ENCODE measurements around the gene XRCC3.

XRCC3 gene

DNA sequence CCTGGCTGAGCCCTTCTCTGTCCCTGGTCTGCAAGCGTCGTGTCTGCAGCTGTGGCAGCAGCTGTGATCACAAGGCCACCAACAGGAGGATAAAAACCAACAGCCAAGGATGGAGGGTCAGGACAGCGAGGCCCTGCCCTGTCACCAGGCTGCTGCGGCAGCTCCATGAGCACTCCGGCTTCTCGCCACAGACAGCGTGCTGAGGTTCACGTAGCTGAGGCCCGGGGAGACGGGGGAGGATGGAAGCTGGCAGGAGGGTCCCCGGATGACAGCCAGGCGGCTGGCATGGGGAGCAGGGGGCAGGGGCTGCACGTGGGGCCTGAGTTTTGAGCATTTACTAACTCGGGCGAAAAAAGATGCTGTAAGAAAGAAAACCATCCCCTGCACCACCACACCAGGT lies 5.4 kb downstream of the XRCC3 start:
- Histone ChIP-seq H3K9ac (ENCODE audit: insufficient read length) (no peak overlapping the region), H3K36me3 (ENCODE audit: insufficient read depth, low read length) (peaks cover 45% of the 10 kb centered on the region), H3K9me3 (ENCODE audit: low read depth, low read length) (no peaks in the 10 kb centered on the region), H3K27ac (no peak overlapping the region), H3K4me3 (no peak overlapping the region)
- no peak for TF ChIP-seq EZH2 (IDR thresholded peaks at IDR 0.05)
- TF ChIP-seq FOXP2 (optimal IDR thresholded peaks at IDR 0.05; ENCODE audit: control extremely low read depth, extremely low read length, insufficient read depth): no peak
- TF ChIP-seq POLR2AphosphoS5 (IDR thresholded peaks at IDR 0.05; ENCODE audit: borderline replicate concordance, low read depth, low read length): no peak
- no peak for DNase-seq (ENCODE audit: low read depth, low spot score)

- Histone ChIP-seq H3K9ac (ENCODE audit: insufficient read length) (no peak overlapping the region), H3K36me3 (ENCODE audit: insufficient read depth, low read length) (peaks cover 51% of the 10 kb centered on the region), H3K9me3 (ENCODE audit: low read depth, low read length) (no peaks in the 10 kb centered on the region)
These were observed 6.5 kb downstream of the XRCC3 start for GRCh38 chr14:103708750-103709187.

GRCh38 chr14:103707329-103708263 lies 7.7 kb downstream of the XRCC3 start:
- H3K4me3 ChIP-seq: no peak overlapping the region
- peaks cover 52% of the 10 kb centered on the region for H3K36me3 ChIP-seq (ENCODE audit: insufficient read depth, low read length)
- peak; percentile 7; the same call in 1 of the 2 replicates for TF ChIP-seq POLR2AphosphoS5 (IDR thresholded peaks at IDR 0.05; ENCODE audit: borderline replicate concordance, low read depth, low read length)
- TF ChIP-seq EZH2 (IDR thresholded peaks at IDR 0.05): no peak
- no peak for TF ChIP-seq FOXP2 (optimal IDR thresholded peaks at IDR 0.05; ENCODE audit: control extremely low read depth, extremely low read length, insufficient read depth)
- DNase-seq (ENCODE audit: low read depth, low spot score): no peak
- H3K27ac ChIP-seq: peak overlapping the region; percentile 60; the same call in 1 of the 2 replicates
- no peaks in the 10 kb centered on the region for H3K9me3 ChIP-seq (ENCODE audit: low read depth, low read length)
- no peak overlapping the region for H3K9ac ChIP-seq (ENCODE audit: insufficient read length)

More at GRCh38 chr14:103708750-103709187, 6.5 kb downstream of the XRCC3 start:
- DNase-seq (ENCODE audit: low read depth, low spot score): no peak
- Histone ChIP-seq H3K27ac (no peak overlapping the region), H3K4me3 (no peak overlapping the region)
- no peak for TF ChIP-seq POLR2AphosphoS5 (IDR thresholded peaks at IDR 0.05; ENCODE audit: borderline replicate concordance, low read depth, low read length)
- TF ChIP-seq EZH2 (IDR thresholded peaks at IDR 0.05): no peak
- TF ChIP-seq FOXP2 (optimal IDR thresholded peaks at IDR 0.05; ENCODE audit: control extremely low read depth, extremely low read length, insufficient read depth): no peak

DNA sequence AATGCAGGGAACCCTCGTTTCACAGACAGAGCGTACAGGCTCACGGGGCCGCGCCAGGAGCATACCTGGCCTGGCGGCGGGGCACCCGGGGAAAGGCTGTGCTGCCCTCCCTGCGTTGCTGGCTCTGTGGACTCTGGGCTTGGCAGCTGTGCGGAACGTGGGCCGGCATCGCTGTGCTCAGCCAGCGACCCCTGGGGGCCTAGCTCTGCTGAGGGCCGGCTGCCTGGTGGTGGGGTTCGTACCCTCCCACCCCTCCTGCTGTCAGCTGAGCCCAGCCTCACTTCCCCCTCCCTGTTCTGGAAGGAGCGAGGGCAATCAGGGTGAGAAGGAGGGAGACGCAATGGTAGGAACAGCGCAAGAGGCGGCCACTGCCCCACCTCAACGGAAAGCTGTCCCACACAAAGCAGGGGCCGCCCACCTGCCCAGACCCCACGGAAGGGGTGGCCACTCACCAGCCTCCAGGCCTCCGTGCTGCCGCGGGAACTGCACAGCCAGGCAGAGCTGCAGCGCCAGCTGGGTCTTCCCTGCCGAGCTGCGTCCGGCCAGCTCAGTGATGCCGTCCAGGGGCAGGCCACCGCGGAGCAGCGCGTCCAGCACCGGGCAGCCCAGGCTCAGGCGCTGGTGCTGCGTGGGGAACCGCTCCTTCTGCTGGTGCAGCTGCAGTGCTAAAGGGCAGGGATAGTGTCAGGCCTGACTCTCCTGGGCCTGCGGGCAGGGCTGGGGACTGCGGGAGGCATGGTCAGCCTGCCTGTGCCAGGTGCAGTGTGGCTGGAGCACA lies 8.5 kb downstream of the XRCC3 start:
- no peak overlapping the region for H3K4me3 ChIP-seq
- peaks cover 57% of the 10 kb centered on the region for H3K36me3 ChIP-seq (ENCODE audit: insufficient read depth, low read length)
- no peak for DNase-seq (ENCODE audit: low read depth, low spot score)
- peak overlapping the region; percentile 60; the same call in 1 of the 2 replicates for H3K27ac ChIP-seq
- TF ChIP-seq FOXP2 (optimal IDR thresholded peaks at IDR 0.05; ENCODE audit: control extremely low read depth, extremely low read length, insufficient read depth) (no peak), POLR2AphosphoS5 (IDR thresholded peaks at IDR 0.05; ENCODE audit: borderline replicate concordance, low read depth, low read length) (no peak), EZH2 (IDR thresholded peaks at IDR 0.05) (no peak)
- no peaks in the 10 kb centered on the region for H3K9me3 ChIP-seq (ENCODE audit: low read depth, low read length)
- no peak overlapping the region for H3K9ac ChIP-seq (ENCODE audit: insufficient read length)

GRCh38 chr14:103705504-103706284 lies 9.6 kb downstream of the XRCC3 start:
- Histone ChIP-seq H3K9me3 (ENCODE audit: low read depth, low read length) (no peaks in the 10 kb centered on the region), H3K27ac (peak overlapping the region; percentile 82), H3K4me3 (no peak overlapping the region), H3K9ac (ENCODE audit: insufficient read length) (no peak overlapping the region), H3K36me3 (ENCODE audit: insufficient read depth, low read length) (peaks cover 56% of the 10 kb centered on the region)
- TF ChIP-seq EZH2 (IDR thresholded peaks at IDR 0.05): no peak
- 0 out of 2 replicates have a peak, but pooled peaks have one; percentile 1 for TF ChIP-seq POLR2AphosphoS5 (IDR thresholded peaks at IDR 0.05; ENCODE audit: borderline replicate concordance, low read depth, low read length)
- DNase-seq (ENCODE audit: low read depth, low spot score): no peak

- Histone ChIP-seq H3K4me3 (no peak overlapping the region), H3K9ac (ENCODE audit: insufficient read length) (no peak overlapping the region), H3K9me3 (ENCODE audit: low read depth, low read length) (no peaks in the 10 kb centered on the region), H3K36me3 (ENCODE audit: insufficient read depth, low read length) (peaks cover 61% of the 10 kb centered on the region), H3K27ac (peak overlapping the region; percentile 82)
- DNase-seq (ENCODE audit: low read depth, low spot score): no peak
- TF ChIP-seq EZH2 (IDR thresholded peaks at IDR 0.05): no peak
- no peak for TF ChIP-seq POLR2AphosphoS5 (IDR thresholded peaks at IDR 0.05; ENCODE audit: borderline replicate concordance, low read depth, low read length)
- TF ChIP-seq FOXP2 (optimal IDR thresholded peaks at IDR 0.05; ENCODE audit: control extremely low read depth, extremely low read length, insufficient read depth): no peak
These were observed 10.1 kb downstream of the XRCC3 start for GRCh38 chr14:103705118-103705503.

GRCh38 chr14:103704708-103705107 lies 10.5 kb downstream of the XRCC3 start:
- H3K4me3 ChIP-seq: no peak overlapping the region
- TF ChIP-seq FOXP2 (optimal IDR thresholded peaks at IDR 0.05; ENCODE audit: control extremely low read depth, extremely low read length, insufficient read depth) (no peak), EZH2 (IDR thresholded peaks at IDR 0.05) (no peak)
- no peak for DNase-seq (ENCODE audit: low read depth, low spot score)
- no peaks in the 10 kb centered on the region for H3K9me3 ChIP-seq (ENCODE audit: low read depth, low read length)
- peak overlapping the region; percentile 82 for H3K27ac ChIP-seq
- peaks cover 64% of the 10 kb centered on the region for H3K36me3 ChIP-seq (ENCODE audit: insufficient read depth, low read length)
- H3K9ac ChIP-seq (ENCODE audit: insufficient read length): no peak overlapping the region

Data from SK-N-MC (cell line).